Measurements from ENCODE around the gene CEACAM16.

- no peak for TF ChIP-seq CTCF (IDR thresholded peaks at IDR 0.05)
- TF ChIP-seq POLR2A (IDR thresholded peaks at IDR 0.05): no peak
Observed at GRCh38 chr19:44758596-44758995, 59.6 kb downstream of the CEACAM16 start.
